ENCODE data around the gene ESF1. TPM values are rescaled to one million over a fixed set of nuclear protein-coding genes. Genes with fewer than 3 reads are reported as not detected.

The ESF1 gene
- total and polyA plus RNA-seq, 2 donors (not counting 1 experiment from before 2014, with no cell fraction given): 0.81 to 13.9 TPM

DNA sequence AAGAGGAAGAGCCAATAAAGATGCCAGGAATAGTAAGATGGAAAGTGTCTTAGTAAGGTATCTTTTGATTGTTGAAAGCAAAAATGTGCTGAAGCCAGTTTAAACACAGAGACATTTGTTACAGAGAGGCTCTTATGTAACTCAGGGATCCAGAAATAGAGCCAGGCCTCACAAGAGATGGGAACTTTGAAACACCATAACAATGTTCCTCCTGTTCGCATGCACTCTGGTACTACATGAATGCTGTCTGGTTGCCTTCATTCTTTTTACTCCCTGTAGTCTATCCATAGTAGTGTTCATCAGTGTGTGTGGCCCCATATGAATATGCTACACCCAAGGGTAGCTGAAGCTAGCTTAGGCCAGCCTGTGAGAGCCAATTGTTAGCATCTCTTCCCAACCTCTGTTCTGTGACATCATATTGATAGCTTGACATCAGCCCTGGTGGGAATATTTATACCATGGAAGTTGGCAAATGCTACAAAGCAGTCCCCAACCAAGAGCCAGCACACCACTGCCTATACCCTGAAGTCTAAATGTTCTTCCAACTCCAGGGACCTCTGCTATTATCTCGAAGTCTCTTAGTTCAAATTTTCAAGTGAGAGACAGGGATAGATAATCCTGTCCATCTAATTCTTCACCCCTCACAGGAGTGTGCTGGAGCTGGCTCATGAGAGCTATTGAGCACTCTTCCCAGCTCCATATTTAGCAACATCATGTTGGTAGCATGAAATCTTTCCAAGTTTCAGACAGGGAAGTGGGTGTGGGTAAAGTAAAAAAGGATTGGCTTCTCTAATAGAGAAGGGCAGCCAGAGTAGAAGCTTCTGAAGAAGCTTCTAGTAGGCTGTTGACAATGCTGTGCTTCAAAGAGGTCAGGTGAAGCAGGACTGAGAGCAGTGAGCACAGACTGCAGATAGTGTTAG is 7.1 kb upstream of the ESF1 start:
- H3K36me3 ChIP-seq (replicated peaks in 1 of 2; ENCODE audit: control extremely low read depth in 1 of 2, control insufficient read depth in 1 of 2, extremely low read depth in 1 of 2, insufficient read depth in 2 of 2, low read length in 1 of 2): peaks cover 2 to 65% of the 10 kb centered on the region in 2 experiments
- POLR2A ChIA-PET: no interaction called here
- peaks cover 5% of the 10 kb centered on the region for H3K4me1 Mint-ChIP-seq
- intact Hi-C loops (cut with micrococcal nuclease): no loop called here
- no peak overlapping the region for H3K27ac Mint-ChIP-seq
- no peaks in the 10 kb centered on the region for H3K9me3 ChIP-seq (ENCODE audit: control extremely low read depth in 1 of 3, control insufficient read depth in 2 of 3, insufficient read depth in 1 of 3, low read length in 2 of 3)
- no peak for ATAC-seq (ENCODE audit: low read depth)
- H3K4me3 Mint-ChIP-seq: no peak overlapping the region
- WGBS (ENCODE audit: insufficient coverage): no CpG with 5 or more reads among the region's 2 CpGs
- no peaks in the 10 kb centered on the region for H3K27me3 Mint-ChIP-seq
- CTCF ChIA-PET: interaction anchor here (1.2 kb wide), 1 partner anchor 20 kb away, joined by 5 read pairs; no protein-coding TSS in a partner anchor
- no peak overlapping the region for H3K4me3 ChIP-seq (ENCODE audit: control extremely low read depth in 1 of 5, extremely low read depth in 1 of 5, insufficient read depth in 1 of 5, low read depth in 2 of 5, low read length in 4 of 5)
- no peak overlapping the region for H3K9ac ChIP-seq (ENCODE audit: low read length)
- H4K20me1 ChIP-seq (ENCODE audit: control insufficient read depth, insufficient read depth, low read length, poor library complexity, severe bottlenecking): no peaks in the 10 kb centered on the region
- H3K4me2 ChIP-seq (replicated peaks; ENCODE audit: low read depth, low read length, poor library complexity, severe bottlenecking): no peak overlapping the region
- DNase-seq: no peak
- H2AFZ ChIP-seq (ENCODE audit: insufficient read depth, low read depth, low read length, poor library complexity, severe bottlenecking): no peak overlapping the region
- TF ChIP-seq, protein P1, sequence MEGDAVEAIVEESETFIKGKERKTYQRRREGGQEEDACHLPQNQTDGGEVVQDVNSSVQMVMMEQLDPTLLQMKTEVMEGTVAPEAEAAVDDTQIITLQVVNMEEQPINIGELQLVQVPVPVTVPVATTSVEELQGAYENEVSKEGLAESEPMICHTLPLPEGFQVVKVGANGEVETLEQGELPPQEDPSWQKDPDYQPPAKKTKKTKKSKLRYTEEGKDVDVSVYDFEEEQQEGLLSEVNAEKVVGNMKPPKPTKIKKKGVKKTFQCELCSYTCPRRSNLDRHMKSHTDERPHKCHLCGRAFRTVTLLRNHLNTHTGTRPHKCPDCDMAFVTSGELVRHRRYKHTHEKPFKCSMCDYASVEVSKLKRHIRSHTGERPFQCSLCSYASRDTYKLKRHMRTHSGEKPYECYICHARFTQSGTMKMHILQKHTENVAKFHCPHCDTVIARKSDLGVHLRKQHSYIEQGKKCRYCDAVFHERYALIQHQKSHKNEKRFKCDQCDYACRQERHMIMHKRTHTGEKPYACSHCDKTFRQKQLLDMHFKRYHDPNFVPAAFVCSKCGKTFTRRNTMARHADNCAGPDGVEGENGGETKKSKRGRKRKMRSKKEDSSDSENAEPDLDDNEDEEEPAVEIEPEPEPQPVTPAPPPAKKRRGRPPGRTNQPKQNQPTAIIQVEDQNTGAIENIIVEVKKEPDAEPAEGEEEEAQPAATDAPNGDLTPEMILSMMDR (IDR thresholded peaks at IDR 0.05): no peak
- TF ChIP-seq EZH2 (IDR thresholded peaks at IDR 0.05; ENCODE audit: borderline replicate concordance, insufficient read depth, low read depth, low read length, poor library complexity, severe bottlenecking): no peak
- no peaks in the 10 kb centered on the region for H3K27me3 ChIP-seq (replicated peaks in 1 of 4; ENCODE audit: control extremely low read depth in 1 of 4, control insufficient read depth in 3 of 4, insufficient read depth in 4 of 4, low read length in 3 of 4)
- H3K9me3 Mint-ChIP-seq (ENCODE audit: insufficient read depth): no peaks in the 10 kb centered on the region
- H3K27ac ChIP-seq (ENCODE audit: low read length in 2 of 2): no peak overlapping the region
- peaks cover 15% of the 10 kb centered on the region for H3K79me2 ChIP-seq (ENCODE audit: control insufficient read depth, insufficient read depth, low read length)
- H3K4me1 ChIP-seq (ENCODE audit: control insufficient read depth in 2 of 2, insufficient read depth in 2 of 2, low read length in 2 of 2): no peaks in the 10 kb centered on the region

DNA sequence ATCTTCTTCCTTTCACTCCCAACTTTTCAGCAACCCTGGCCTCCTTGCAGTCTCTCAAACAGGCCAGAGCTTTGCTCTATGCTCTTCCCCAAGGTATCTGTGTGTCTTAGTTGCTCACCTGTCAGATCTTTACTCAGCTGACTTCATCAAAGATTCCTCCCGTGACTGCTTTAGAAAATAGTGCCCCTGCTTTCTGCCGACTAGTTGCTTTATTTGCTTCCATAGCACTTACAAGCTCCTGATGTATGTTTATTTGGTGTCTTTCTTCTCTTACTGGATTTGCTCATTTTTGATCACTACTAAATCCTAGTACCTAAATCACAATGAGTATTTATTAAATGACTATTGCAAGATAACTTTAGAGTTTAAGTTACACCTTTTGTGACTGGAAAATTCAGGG is 6.0 kb upstream of the ESF1 start:
- no peaks in the 10 kb centered on the region for H3K9me3 ChIP-seq (ENCODE audit: control extremely low read depth in 1 of 3, control insufficient read depth in 2 of 3, insufficient read depth in 1 of 3, low read length in 2 of 3)
- peaks cover 2 to 56% of the 10 kb centered on the region in 2 experiments for H3K36me3 ChIP-seq (replicated peaks in 1 of 2; ENCODE audit: control extremely low read depth in 1 of 2, control insufficient read depth in 1 of 2, extremely low read depth in 1 of 2, insufficient read depth in 2 of 2, low read length in 1 of 2)
- DNase-seq: no peak
- no peak overlapping the region for H3K4me2 ChIP-seq (replicated peaks; ENCODE audit: low read depth, low read length, poor library complexity, severe bottlenecking)
- intact Hi-C loops (cut with micrococcal nuclease): no loop called here
- H3K27me3 ChIP-seq (replicated peaks in 1 of 4; ENCODE audit: control extremely low read depth in 1 of 4, control insufficient read depth in 3 of 4, insufficient read depth in 4 of 4, low read length in 3 of 4): no peaks in the 10 kb centered on the region
- Mint-ChIP-seq H3K27me3 (no peaks in the 10 kb centered on the region), H3K4me3 (no peak overlapping the region), H3K27ac (no peak overlapping the region), H3K9me3 (ENCODE audit: insufficient read depth) (no peaks in the 10 kb centered on the region), H3K4me1 (peaks cover 15% of the 10 kb centered on the region)
- no peak overlapping the region for H2AFZ ChIP-seq (ENCODE audit: insufficient read depth, low read depth, low read length, poor library complexity, severe bottlenecking)
- TF ChIP-seq, protein P1 (IDR thresholded peaks at IDR 0.05): no peak
- TF ChIP-seq EZH2 (IDR thresholded peaks at IDR 0.05; ENCODE audit: borderline replicate concordance, insufficient read depth, low read depth, low read length, poor library complexity, severe bottlenecking): no peak
- WGBS (ENCODE audit: insufficient coverage): no CpG with 5 or more reads among the region's 2 CpGs
- no peak overlapping the region for H3K9ac ChIP-seq (ENCODE audit: low read length)
- no peak overlapping the region for H3K27ac ChIP-seq (ENCODE audit: low read length in 2 of 2)
- no peaks in the 10 kb centered on the region for H4K20me1 ChIP-seq (ENCODE audit: control insufficient read depth, insufficient read depth, low read length, poor library complexity, severe bottlenecking)
- peaks cover 25% of the 10 kb centered on the region for H3K79me2 ChIP-seq (ENCODE audit: control insufficient read depth, insufficient read depth, low read length)
- H3K4me3 ChIP-seq (ENCODE audit: control extremely low read depth in 1 of 5, extremely low read depth in 1 of 5, insufficient read depth in 1 of 5, low read depth in 2 of 5, low read length in 4 of 5): no peak overlapping the region
- ChIA-PET POLR2A (no interaction called here), CTCF (no interaction called here)
- peaks cover 6 to 9% of the 10 kb centered on the region in 2 donors for H3K4me1 ChIP-seq (ENCODE audit: control insufficient read depth in 2 of 2, insufficient read depth in 2 of 2, low read length in 2 of 2)
- no peak for ATAC-seq (ENCODE audit: low read depth)
